Mesendoderm (in vitro differentiated cells): Measurements from ENCODE around the gene HOXD3.

Source experiments
- DNase-seq: peaks from one replicate; pipeline ENCODE4 v3.0.0; 2013
- H2AK5ac ChIP-seq: 2 replicates; pipeline ENCODE4 v1.6.1; 2013; ENCODE audit warnings: low read length, inconsistent platforms
- H2BK120ac ChIP-seq: 2 replicates; pipeline ENCODE4 v1.6.1; 2013; ENCODE audit warnings: low read depth, mild to moderate bottlenecking, low read length, moderate library complexity, mixed read lengths
- H2BK15ac ChIP-seq: replicated peaks from 2 replicates; pipeline ENCODE4 v1.6.1; 2013; ENCODE audit warnings: low read depth, mild to moderate bottlenecking, moderate library complexity
- H2BK5ac ChIP-seq: 2 replicates; pipeline ENCODE4 v1.6.1; 2013; ENCODE audit warnings: low read length, inconsistent platforms
- H3K18ac ChIP-seq: 2 replicates; pipeline ENCODE4 v1.6.1; 2013; ENCODE audit warnings: mild to moderate bottlenecking, low read length, mixed read lengths
- H3K23ac ChIP-seq: one replicate; pipeline ENCODE4 v1.6.1; 2013; ENCODE audit warnings: low read length
- H3K27ac ChIP-seq: 2 replicates; pipeline ENCODE4 v1.5.1; 2013; ENCODE audit warnings: low read depth, mild to moderate bottlenecking, inconsistent platforms, low read length, moderate library complexity
- H3K27me3 ChIP-seq: 2 replicates; pipeline ENCODE4 v1.6.1; 2013; ENCODE audit warnings: low read length, control low read depth, mild to moderate bottlenecking, inconsistent platforms; ENCODE audit not compliant: insufficient read depth, poor library complexity
- H3K36me3 ChIP-seq: 2 replicates; pipeline ENCODE4 v1.6.1; 2013; ENCODE audit warnings: low read length, inconsistent platforms; ENCODE audit not compliant: control insufficient read depth, insufficient read depth
- H3K4ac ChIP-seq: one replicate; pipeline ENCODE4 v1.6.1; 2013; ENCODE audit warnings: low read depth, mild to moderate bottlenecking, low read length, moderate library complexity
- H3K4me1 ChIP-seq: 2 replicates; pipeline ENCODE4 v1.6.1; 2013; ENCODE audit warnings: low read depth, low read length, inconsistent platforms; ENCODE audit not compliant: control insufficient read depth
- H3K4me2 ChIP-seq: 2 replicates; pipeline ENCODE4 v1.6.1; 2013; ENCODE audit warnings: low read length
- H3K4me3 ChIP-seq: 2 replicates; pipeline ENCODE4 v1.5.1; 2013; ENCODE audit warnings: mild to moderate bottlenecking, low read length
- H3K56ac ChIP-seq: one replicate; pipeline ENCODE4 v1.6.1; 2013; ENCODE audit warnings: low read length
- H3K79me1 ChIP-seq: 2 replicates; pipeline ENCODE4 v1.6.1; 2013; ENCODE audit warnings: low read length, inconsistent platforms
- H3K79me2 ChIP-seq: 2 replicates; pipeline ENCODE4 v1.6.1; 2013; ENCODE audit warnings: mild to moderate bottlenecking, low read length; ENCODE audit not compliant: control insufficient read depth, insufficient read depth
- H3K9ac ChIP-seq: 2 replicates; pipeline ENCODE4 v1.6.1; 2013; ENCODE audit warnings: low read length, inconsistent platforms
- H4K5ac ChIP-seq: one replicate; pipeline ENCODE4 v1.6.1; 2013; ENCODE audit warnings: low read length
- H4K8ac ChIP-seq: one replicate; pipeline ENCODE4 v1.6.1; 2013; ENCODE audit warnings: low read depth, mild to moderate bottlenecking, control low read depth, low read length, moderate library complexity
- WGBS: extraction: QIAGEN DNeasy Blood & Tissue Kit; methylation state at CpG from one replicate; pipeline ENCODE4 v1.1.7; 2013; ENCODE audit warnings: low lambda C conversion rate, missing lambda C conversion rate; ENCODE audit not compliant: insufficient coverage; ENCODE audit errors: extremely low coverage; 5-methylcytosine and 5-hydroxymethylcytosine counted together

HOXD3 gene

DNA sequence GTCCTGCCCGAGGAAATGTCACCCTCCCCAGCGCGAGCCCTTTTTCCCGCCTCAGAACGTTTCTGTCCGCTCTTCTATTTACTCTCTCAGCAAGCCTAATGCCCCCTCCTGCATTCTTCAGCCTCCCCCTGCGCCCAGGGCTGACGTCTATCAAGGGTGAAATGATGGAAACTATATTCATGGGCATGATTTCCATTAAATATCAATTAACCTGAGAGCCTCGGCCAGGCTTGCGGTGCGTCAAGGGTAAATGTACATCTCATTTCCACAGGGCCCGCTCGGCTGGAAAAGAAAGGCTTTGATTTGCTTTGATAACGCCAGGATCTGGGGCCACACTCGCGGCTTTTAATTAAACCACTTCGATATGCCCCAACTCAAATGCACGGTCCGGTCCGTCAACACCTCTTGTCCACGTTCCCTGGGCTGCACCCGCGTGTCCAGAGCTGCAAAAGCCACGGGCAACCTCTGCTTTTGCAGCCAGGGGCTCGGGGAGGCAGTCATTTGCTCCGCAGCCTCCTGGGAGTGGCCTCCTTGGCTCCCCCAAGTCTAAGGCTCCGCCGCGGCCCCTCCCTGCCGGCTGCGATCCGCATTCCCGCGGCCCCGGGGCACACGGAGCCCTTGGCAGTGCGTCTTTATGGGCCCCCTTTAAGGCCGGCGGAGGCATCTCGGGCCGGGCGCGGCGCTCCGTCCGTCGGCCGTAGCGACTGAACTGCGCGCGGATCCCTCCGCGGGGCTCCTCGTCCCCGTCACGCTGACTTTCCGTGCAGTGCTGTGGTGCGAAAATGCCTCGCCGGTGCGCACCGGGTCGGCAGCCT, 27.9 kb upstream of the HOXD3 start, which contains the start of gene HOXD8:
Gene HOXD8 (plus strand): TSS at position 724 of the 815 bp plus-strand sequence. CDS start 662 bp downstream, outside the sequence.
- Histone ChIP-seq H2BK5ac (no peak within 1 kb of the TSS), H3K79me2 (no peaks in the 10 kb centered on the region), H4K8ac (no peak within 1 kb of the TSS), H3K27me3 (peaks cover 82% of the 10 kb centered on the region), H3K4me3 (no peak within 1 kb of the TSS), H3K27ac (no peak within 1 kb of the TSS), H3K4me2 (peak within 1 kb of the TSS; percentile 27), H3K23ac (no peak within 1 kb of the TSS), H3K4me1 (no peaks in the 10 kb centered on the region), H3K36me3 (no peaks in the 10 kb centered on the region), H3K79me1 (no peaks in the 10 kb centered on the region), H4K5ac (no peak within 1 kb of the TSS), H3K4ac (no peak within 1 kb of the TSS), H2AK5ac (no peak within 1 kb of the TSS), H3K56ac (peak within 1 kb of the TSS; percentile 17), H3K9ac (no peak within 1 kb of the TSS), H2BK120ac (no peak within 1 kb of the TSS), H3K18ac (no peak within 1 kb of the TSS), H2BK15ac (no peak within 1 kb of the TSS)
- WGBS, result no CpG with 5 or more reads among the region's 64 CpGs
- DNase-seq, result peak; percentile 73

DNA sequence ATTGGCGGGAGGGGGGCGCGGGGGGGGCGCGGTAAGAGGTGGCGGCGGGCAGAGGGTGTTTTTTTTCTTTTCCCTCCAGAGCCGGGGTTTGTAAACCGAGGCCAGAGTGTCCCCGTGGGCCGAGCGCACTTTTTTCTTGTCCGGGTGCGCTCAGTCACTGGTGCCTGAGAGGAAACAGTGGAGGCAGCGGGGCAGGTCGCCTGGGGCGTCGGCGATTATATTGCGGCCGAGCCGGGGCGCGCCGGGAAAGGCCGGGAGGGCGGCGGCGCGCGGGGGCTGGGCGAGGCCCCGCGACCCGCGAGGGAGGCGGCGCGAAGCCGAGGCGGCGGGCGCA, 27.3 kb upstream of the HOXD3 start:
- no peak overlapping the region for H3K18ac ChIP-seq
- H2AK5ac ChIP-seq, result no peak overlapping the region
- peaks cover 82% of the 10 kb centered on the region for H3K27me3 ChIP-seq
- H3K4me3 ChIP-seq, result no peak overlapping the region
- no peak overlapping the region for H3K56ac ChIP-seq
- H4K8ac ChIP-seq, result no peak overlapping the region
- no CpG with 5 or more reads among the region's 43 CpGs for WGBS
- no peak overlapping the region for H3K4ac ChIP-seq
- H4K5ac ChIP-seq, result no peak overlapping the region
- H2BK5ac ChIP-seq, result no peak overlapping the region
- H3K27ac ChIP-seq, result no peak overlapping the region
- H2BK15ac ChIP-seq, result no peak overlapping the region
- H3K79me2 ChIP-seq, result no peaks in the 10 kb centered on the region
- H3K23ac ChIP-seq, result no peak overlapping the region
- no peak overlapping the region for H3K9ac ChIP-seq
- no peaks in the 10 kb centered on the region for H3K79me1 ChIP-seq
- no peaks in the 10 kb centered on the region for H3K36me3 ChIP-seq
- no peaks in the 10 kb centered on the region for H3K4me1 ChIP-seq
- no peak overlapping the region for H2BK120ac ChIP-seq
- peak overlapping the region; percentile 27 for H3K4me2 ChIP-seq
- no peak for DNase-seq

DNA sequence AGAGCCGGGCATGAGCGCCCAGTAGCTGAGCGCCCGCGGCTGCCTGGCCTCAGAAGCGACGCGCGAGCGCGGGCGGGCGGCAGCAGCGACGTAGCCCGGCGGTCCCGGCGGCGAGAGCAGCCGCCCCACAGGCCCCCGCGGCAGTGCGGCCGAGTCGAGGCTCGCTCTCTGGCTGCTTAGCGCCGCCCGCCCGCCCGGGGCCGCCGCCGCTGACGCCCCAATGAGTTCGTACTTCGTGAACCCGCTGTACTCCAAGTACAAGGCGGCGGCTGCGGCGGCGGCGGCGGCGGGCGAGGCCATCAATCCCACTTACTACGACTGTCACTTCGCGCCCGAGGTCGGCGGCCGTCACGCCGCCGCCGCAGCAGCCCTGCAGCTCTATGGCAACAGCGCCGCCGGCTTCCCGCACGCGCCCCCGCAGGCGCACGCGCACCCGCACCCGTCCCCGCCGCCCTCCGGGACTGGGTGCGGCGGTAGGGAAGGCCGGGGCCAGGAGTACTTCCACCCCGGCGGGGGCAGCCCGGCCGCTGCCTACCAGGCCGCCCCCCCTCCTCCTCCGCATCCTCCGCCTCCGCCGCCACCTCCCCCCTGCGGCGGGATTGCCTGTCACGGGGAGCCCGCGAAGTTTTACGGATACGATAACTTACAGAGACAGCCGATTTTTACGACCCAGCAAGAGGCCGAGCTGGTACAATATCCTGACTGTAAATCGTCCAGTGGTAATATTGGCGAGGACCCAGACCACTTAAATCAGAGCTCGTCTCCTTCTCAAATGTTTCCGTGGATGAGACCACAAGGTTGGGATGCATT, 26.8 kb upstream of the HOXD3 start:
- Histone ChIP-seq H3K18ac (no peak overlapping the region), H3K4me2 (peak overlapping the region; percentile 27), H3K23ac (no peak overlapping the region), H3K36me3 (no peaks in the 10 kb centered on the region), H2BK5ac (no peak overlapping the region), H4K8ac (no peak overlapping the region), H3K4me3 (no peak overlapping the region), H3K4me1 (no peaks in the 10 kb centered on the region), H4K5ac (no peak overlapping the region), H3K9ac (no peak overlapping the region), H2AK5ac (no peak overlapping the region), H2BK120ac (no peak overlapping the region), H3K27me3 (peaks cover 81% of the 10 kb centered on the region), H2BK15ac (no peak overlapping the region), H3K56ac (no peak overlapping the region), H3K27ac (no peak overlapping the region), H3K4ac (no peak overlapping the region), H3K79me1 (no peaks in the 10 kb centered on the region), H3K79me2 (no peaks in the 10 kb centered on the region)
- no peak for DNase-seq
- no CpG with 5 or more reads among the region's 100 CpGs for WGBS

DNA sequence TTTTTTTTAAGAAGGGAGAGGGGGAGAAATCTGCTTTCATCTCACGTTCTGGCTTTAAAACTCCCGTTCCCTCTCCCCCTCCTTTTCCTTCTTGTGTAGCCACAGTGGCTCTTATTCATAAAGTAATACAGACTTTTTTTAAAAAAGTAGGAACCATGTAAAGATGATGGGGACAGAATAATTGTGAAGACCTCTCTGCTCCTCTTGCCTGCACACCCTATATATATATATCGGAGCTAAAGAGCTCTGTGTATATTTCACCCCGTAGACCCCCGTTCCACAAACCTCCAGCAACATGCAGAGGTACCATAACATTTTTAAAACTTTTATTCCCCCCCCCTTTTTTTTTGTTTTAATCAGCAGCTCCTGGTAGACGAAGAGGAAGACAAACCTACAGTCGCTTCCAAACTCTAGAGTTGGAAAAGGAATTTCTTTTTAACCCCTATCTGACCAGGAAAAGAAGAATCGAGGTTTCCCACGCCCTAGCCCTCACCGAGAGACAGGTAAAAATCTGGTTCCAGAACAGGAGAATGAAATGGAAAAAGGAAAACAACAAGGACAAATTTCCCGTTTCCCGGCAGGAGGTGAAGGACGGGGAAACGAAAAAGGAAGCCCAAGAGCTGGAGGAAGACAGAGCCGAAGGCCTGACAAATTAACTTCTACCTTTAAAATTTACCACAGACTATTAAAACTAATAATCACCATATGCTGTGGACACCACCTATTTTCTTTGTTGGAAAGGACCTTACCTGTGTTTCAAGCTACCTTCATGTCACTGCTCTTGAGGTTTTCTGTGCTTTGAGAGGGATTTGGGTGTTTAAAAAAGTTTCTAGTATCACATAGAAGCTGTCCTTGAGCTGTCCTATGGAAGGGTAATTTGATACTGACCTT, 25.9 kb upstream of the HOXD3 start:
- Histone ChIP-seq H3K4ac (no peak overlapping the region), H4K5ac (no peak overlapping the region), H2AK5ac (no peak overlapping the region), H3K36me3 (no peaks in the 10 kb centered on the region), H3K56ac (no peak overlapping the region), H3K79me1 (no peaks in the 10 kb centered on the region), H3K23ac (no peak overlapping the region), H3K4me3 (no peak overlapping the region), H3K4me2 (no peak overlapping the region), H2BK5ac (no peak overlapping the region), H3K27me3 (peaks cover 80% of the 10 kb centered on the region), H2BK15ac (no peak overlapping the region), H3K4me1 (no peaks in the 10 kb centered on the region), H4K8ac (no peak overlapping the region), H3K79me2 (no peaks in the 10 kb centered on the region), H2BK120ac (no peak overlapping the region), H3K18ac (no peak overlapping the region), H3K27ac (no peak overlapping the region), H3K9ac (no peak overlapping the region)
- no CpG with 5 or more reads among the region's 15 CpGs for WGBS
- no peak for DNase-seq

DNA sequence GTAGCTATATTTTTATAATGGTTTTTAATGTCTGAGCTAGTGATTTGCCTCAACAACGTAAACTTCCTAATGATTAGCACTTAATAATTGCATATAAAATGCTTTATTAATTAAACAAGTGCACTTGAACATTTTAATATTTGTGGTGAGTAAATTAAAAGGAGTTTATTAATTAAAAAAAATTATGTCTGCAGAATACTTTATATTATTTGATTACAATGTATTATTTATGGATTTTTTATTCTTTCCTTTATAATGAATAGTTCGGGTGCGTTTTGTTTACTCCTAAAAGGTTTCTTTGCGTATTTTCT, 25.3 kb upstream of the HOXD3 start:
- H2BK120ac ChIP-seq, result no peak overlapping the region
- no peak overlapping the region for H3K27ac ChIP-seq
- H3K27me3 ChIP-seq, result peaks cover 85% of the 10 kb centered on the region
- no peaks in the 10 kb centered on the region for H3K36me3 ChIP-seq
- no peak for DNase-seq
- no peak overlapping the region for H4K8ac ChIP-seq
- H3K4me1 ChIP-seq, result no peaks in the 10 kb centered on the region
- H3K23ac ChIP-seq, result no peak overlapping the region
- no peak overlapping the region for H3K4ac ChIP-seq
- H3K9ac ChIP-seq, result no peak overlapping the region
- no peaks in the 10 kb centered on the region for H3K79me1 ChIP-seq
- H3K18ac ChIP-seq, result no peak overlapping the region
- H3K4me2 ChIP-seq, result no peak overlapping the region
- H3K4me3 ChIP-seq, result no peak overlapping the region
- no CpG with 5 or more reads among the region's 4 CpGs for WGBS
- H3K79me2 ChIP-seq, result no peaks in the 10 kb centered on the region
- no peak overlapping the region for H2BK15ac ChIP-seq
- no peak overlapping the region for H2AK5ac ChIP-seq
- no peak overlapping the region for H3K56ac ChIP-seq
- no peak overlapping the region for H4K5ac ChIP-seq
- H2BK5ac ChIP-seq, result no peak overlapping the region
